ENCODE data around the gene GCGR.

GCGR gene

GRCh38 chr17:81821603-81822311 is 17.8 kb downstream of the GCGR start:
- TF ChIP-seq, protein P1, sequence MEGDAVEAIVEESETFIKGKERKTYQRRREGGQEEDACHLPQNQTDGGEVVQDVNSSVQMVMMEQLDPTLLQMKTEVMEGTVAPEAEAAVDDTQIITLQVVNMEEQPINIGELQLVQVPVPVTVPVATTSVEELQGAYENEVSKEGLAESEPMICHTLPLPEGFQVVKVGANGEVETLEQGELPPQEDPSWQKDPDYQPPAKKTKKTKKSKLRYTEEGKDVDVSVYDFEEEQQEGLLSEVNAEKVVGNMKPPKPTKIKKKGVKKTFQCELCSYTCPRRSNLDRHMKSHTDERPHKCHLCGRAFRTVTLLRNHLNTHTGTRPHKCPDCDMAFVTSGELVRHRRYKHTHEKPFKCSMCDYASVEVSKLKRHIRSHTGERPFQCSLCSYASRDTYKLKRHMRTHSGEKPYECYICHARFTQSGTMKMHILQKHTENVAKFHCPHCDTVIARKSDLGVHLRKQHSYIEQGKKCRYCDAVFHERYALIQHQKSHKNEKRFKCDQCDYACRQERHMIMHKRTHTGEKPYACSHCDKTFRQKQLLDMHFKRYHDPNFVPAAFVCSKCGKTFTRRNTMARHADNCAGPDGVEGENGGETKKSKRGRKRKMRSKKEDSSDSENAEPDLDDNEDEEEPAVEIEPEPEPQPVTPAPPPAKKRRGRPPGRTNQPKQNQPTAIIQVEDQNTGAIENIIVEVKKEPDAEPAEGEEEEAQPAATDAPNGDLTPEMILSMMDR (conservative IDR thresholded peaks at IDR 0.05): peak; percentile 96
- TF ChIP-seq ZFX (IDR thresholded peaks at IDR 0.05): 0 out of 2 replicates have a peak, but pooled peaks have one; percentile 24
- H3K27ac ChIP-seq: peak overlapping the region; percentile 96

- peak overlapping the region; percentile 96 for H3K27ac ChIP-seq
- TF ChIP-seq, protein P1 (conservative IDR thresholded peaks at IDR 0.05): no peak
- TF ChIP-seq ZFX (IDR thresholded peaks at IDR 0.05): no peak
These were observed 18.3 kb downstream of the GCGR start for GRCh38 chr17:81822312-81822637.

- H3K27ac ChIP-seq: peak overlapping the region; percentile 96
- no peak for TF ChIP-seq ZFX (IDR thresholded peaks at IDR 0.05)
- TF ChIP-seq, protein P1 (conservative IDR thresholded peaks at IDR 0.05): no peak
These were observed 19.3 kb downstream of the GCGR start for GRCh38 chr17:81822996-81823819.

DNA sequence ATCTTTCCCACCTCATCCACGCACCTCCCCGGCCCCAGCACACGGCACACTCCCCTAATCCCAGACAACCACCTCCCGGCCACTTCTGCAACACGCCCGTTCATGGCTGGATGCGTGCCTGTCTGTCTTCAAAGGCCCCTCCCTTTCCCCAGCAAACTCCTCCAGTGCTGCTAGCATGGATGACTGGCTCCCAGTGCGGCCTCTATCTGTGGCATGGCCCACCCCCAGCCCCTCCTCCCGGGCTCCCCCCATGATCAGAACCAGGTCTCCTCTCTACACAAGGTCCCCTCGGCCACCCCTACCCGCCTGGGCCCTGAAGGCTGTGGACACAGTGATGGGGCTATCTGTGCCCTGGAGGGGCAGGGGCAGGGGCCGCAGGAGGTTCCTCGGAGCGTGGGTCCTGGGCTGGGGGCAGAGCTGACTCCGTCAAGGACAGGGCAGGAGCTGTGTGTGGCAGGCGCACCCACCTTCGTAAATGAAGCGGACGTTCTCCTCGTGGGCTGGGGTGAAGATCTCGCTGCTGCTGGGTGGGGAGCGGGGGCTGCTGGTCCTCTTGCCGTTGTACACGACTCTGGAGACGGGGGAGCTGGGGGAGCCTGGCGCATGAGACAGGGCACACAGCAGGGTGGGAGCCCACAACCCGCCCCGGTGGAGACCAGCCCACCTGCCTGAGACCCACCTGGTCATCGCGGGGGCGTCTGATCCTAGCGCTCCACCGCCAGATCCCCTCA is 20.0 kb downstream of the GCGR start:
- TF ChIP-seq, protein P1 (conservative IDR thresholded peaks at IDR 0.05): no peak
- TF ChIP-seq ZFX (IDR thresholded peaks at IDR 0.05): no peak
- H3K27ac ChIP-seq: peak overlapping the region; percentile 96

DNA sequence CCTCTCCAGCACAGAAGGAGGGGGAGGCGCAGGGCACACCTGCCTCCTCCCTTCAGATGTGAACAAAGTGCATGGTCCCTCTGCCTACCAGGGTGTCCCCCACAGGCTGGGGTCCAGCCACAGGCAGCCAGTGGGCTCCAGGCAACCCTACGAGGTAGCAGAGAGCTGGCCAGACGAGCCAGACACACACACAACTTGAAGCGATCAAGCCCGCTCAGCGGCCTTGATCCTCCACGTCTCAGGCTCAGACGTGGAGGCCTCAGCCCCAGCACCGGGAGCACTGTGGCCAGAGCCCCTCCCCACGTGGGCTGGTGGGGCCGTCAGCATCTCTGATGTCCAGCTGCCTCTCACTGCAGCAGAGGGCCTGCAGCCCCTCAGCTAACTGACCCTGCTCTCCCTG is 20.6 kb downstream of the GCGR start:
- no peak overlapping the region for H3K27ac ChIP-seq
- no peak for TF ChIP-seq ZFX (IDR thresholded peaks at IDR 0.05)
- TF ChIP-seq, protein P1 (conservative IDR thresholded peaks at IDR 0.05): no peak

DNA sequence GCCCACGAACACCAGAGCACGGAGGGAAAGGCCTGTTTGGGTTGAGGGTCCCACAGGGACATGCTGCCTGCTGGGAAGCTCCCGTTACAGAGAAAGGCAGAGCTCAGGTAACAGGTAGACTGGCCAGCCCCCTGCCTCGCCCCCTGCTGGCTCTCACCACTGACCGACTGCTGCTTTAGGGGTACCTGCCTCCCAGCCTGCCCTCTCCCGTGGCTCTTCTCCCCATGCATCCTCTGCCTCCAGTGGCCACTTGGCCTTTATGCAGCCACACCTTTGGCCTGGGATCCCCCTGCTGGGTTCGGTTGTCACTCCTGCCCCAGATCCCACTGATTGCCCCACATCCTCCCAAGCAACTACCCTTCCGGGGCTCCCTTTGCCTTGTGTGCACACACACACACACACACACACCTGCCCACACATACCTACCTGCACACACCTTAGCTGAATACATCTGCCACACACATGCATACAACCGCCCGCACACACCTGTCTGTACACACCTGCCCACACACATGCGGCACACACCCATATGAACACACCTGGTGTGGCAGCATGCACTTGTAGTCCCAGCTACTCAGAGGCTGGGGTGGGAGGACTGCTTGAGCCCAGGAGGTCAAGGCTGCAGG is 22.0 kb downstream of the GCGR start:
- no peak overlapping the region for H3K27ac ChIP-seq
- TF ChIP-seq ZFX (IDR thresholded peaks at IDR 0.05): no peak
- TF ChIP-seq, protein P1 (conservative IDR thresholded peaks at IDR 0.05): no peak; the same call in 1 of the 2 replicates

Measured in C4-2B (cell line).